Liver (tissue), 3 donors: ENCODE results near the gene ZBTB25.

Source experiments
- ATF3 ChIP-seq: IDR thresholded peaks from 2 replicates; pipeline ENCODE4 v1.6.1; 2016; ENCODE audit warnings: antibody characterized with exemption
- CTCF ChIP-seq: fragments of 150-350 bp; IDR thresholded peaks from 2 replicates; pipeline ENCODE4 v1.5.1; 2017; ENCODE audit warnings: improper control_type of control experiment, low read depth, low read length; ENCODE audit not compliant: missing input control
- EGR1 ChIP-seq, 2 donors: IDR thresholded peaks; 2 replicates each; pipeline ENCODE4 v1.6.1; 2016 to 2018; ENCODE audit warnings: antibody characterized with exemption in 2 of 2, low read depth in 2 of 2
- GABPA ChIP-seq, 2 donors: IDR thresholded peaks in 1 of 2; conservative IDR thresholded peaks in 1 of 2; 2 replicates each; pipeline ENCODE4 v1.6.1; 2016; ENCODE audit warnings: antibody characterized with exemption in 2 of 2, mild to moderate bottlenecking in 1 of 2, moderate library complexity in 1 of 2
- HNF4G ChIP-seq: IDR thresholded peaks from 2 replicates; pipeline ENCODE4 v1.6.1; 2016; ENCODE audit warnings: antibody characterized with exemption
- JUND ChIP-seq, 2 donors: IDR thresholded peaks; 2 replicates each; pipeline ENCODE4 v1.6.1; 2016; ENCODE audit warnings: antibody characterized with exemption in 2 of 2
- MAX ChIP-seq: IDR thresholded peaks from 2 replicates; pipeline ENCODE4 v1.6.1; 2016; ENCODE audit warnings: antibody characterized with exemption
- RAD21 ChIP-seq, 2 donors: IDR thresholded peaks; 2 replicates each; pipeline ENCODE4 v1.6.1; 2016; ENCODE audit warnings: antibody characterized with exemption in 2 of 2, mild to moderate bottlenecking in 2 of 2
- REST ChIP-seq: IDR thresholded peaks from 2 replicates; pipeline ENCODE4 v1.6.1; 2016; ENCODE audit warnings: antibody characterized with exemption, mild to moderate bottlenecking
- SP1 ChIP-seq: IDR thresholded peaks from 2 replicates; pipeline ENCODE4 v1.6.1; 2018; ENCODE audit warnings: antibody characterized with exemption, mild to moderate bottlenecking
- TAF1 ChIP-seq: conservative IDR thresholded peaks from 2 replicates; pipeline ENCODE4 v1.6.1; 2016; ENCODE audit warnings: antibody characterized with exemption, mild to moderate bottlenecking
- YY1 ChIP-seq: IDR thresholded peaks from 2 replicates; pipeline ENCODE4 v1.6.1; 2016; ENCODE audit warnings: antibody characterized with exemption, mild to moderate bottlenecking
- ZBTB33 ChIP-seq: IDR thresholded peaks from 2 replicates; pipeline ENCODE4 v1.6.1; 2016; ENCODE audit warnings: antibody characterized with exemption
- donor health status: healthy.
- donor health status: healthy.

GRCh38 chr14:64467101-64467500 is 36.5 kb downstream of the ZBTB25 start:
- TF ChIP-seq MAX (no peak), GABPA (IDR thresholded peaks at IDR 0.05 in 1 of 2, conservative IDR thresholded peaks at IDR 0.05 in 1 of 2) (no peak), CTCF (no peak), RAD21 (IDR thresholded peaks at IDR 0.05) (no peak), YY1 (no peak), ZBTB33 (no peak), HNF4G (no peak), EGR1 (IDR thresholded peaks at IDR 0.05; ENCODE audit: low read depth in 2 of 2) (no peak), JUND (IDR thresholded peaks at IDR 0.05) (no peak), TAF1 (no peak), SP1 (no peak), ATF3 (no peak), REST (no peak)
